ENCODE results near the gene STK39.

STK39 gene

DNA sequence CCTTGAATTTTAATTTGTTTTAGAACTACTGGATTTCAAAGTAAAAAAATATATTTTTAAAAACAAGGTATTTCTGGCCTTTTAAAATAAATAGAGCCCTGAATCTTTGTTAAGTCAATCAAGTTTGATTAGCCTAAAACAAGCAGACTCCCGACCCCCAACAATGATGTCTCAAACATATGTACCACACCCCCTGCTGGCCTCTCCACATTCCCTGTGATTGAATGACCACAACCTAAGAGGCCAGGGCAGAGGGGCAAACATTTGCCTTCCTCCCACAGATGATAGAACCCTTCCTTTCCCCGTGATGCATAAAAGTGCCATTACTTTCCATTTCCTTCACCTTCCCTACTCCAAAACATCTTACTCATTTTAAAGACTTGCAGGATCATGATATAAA is 130.9 kb downstream of the STK39 start:
- DNase-seq (ENCODE audit: low read depth), result peak; percentile 9

DNA sequence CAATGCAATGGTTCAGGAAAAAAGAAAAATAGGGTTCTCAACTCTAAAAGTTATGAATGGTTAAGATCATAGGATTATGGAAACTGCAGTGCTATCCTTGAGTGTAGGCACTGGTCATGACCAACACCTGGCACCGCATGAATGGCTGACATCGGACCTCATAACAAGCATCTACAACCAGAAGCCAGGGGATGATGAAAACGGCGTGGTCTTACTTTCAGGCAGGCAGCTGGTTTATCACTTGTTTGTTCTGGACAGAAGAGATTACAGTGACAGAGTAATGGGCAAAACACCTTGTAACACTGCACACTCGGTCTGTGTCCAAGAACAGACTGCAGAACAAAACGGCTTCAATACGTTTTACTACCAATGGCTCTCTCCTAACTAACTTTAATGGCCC is 132.8 kb downstream of the STK39 start:
- H3K4me3 ChIP-seq (ENCODE audit: low read depth, low read length), result no peak overlapping the region
- in situ Hi-C loops (cut with HindIII; ENCODE audit: low sequenced_read_pairs), result no loop called here
- TF ChIP-seq, protein P1, sequence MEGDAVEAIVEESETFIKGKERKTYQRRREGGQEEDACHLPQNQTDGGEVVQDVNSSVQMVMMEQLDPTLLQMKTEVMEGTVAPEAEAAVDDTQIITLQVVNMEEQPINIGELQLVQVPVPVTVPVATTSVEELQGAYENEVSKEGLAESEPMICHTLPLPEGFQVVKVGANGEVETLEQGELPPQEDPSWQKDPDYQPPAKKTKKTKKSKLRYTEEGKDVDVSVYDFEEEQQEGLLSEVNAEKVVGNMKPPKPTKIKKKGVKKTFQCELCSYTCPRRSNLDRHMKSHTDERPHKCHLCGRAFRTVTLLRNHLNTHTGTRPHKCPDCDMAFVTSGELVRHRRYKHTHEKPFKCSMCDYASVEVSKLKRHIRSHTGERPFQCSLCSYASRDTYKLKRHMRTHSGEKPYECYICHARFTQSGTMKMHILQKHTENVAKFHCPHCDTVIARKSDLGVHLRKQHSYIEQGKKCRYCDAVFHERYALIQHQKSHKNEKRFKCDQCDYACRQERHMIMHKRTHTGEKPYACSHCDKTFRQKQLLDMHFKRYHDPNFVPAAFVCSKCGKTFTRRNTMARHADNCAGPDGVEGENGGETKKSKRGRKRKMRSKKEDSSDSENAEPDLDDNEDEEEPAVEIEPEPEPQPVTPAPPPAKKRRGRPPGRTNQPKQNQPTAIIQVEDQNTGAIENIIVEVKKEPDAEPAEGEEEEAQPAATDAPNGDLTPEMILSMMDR (IDR thresholded peaks at IDR 0.05; ENCODE audit: low read depth, low read length, missing control alignments), result no peak
- DNase-seq (ENCODE audit: low read depth), result no peak

More for the DNA sequence above, 130.9 kb downstream of the STK39 start:
- TF ChIP-seq, protein P1 (IDR thresholded peaks at IDR 0.05; ENCODE audit: low read depth, low read length, missing control alignments), result no peak
- H3K4me3 ChIP-seq (ENCODE audit: low read depth, low read length), result no peak overlapping the region
- in situ Hi-C loops (cut with HindIII; ENCODE audit: low sequenced_read_pairs), result no loop called here

DNA sequence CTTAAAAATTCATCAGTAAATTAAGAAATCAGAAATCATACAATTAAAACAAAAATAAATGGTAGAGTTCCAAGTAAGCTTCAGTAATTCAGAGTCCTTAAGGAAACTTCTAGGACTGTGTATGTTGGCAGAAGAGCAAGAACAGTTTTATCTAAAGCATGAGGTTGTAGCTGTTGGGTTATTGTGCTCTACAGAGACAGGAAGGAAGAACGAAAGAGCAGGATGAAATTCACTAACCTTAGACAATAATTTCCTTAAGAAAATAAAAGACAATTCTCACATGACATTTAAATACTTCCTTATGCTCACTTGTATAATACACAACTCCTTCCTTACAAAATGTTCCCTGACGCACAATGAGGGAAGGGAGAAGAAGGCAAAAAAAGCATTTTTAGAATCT is 133.4 kb downstream of the STK39 start:
- no peak for DNase-seq (ENCODE audit: low read depth)
- in situ Hi-C loops (cut with HindIII; ENCODE audit: low sequenced_read_pairs), result no loop called here
- TF ChIP-seq, protein P1 (IDR thresholded peaks at IDR 0.05; ENCODE audit: low read depth, low read length, missing control alignments), result no peak
- H3K4me3 ChIP-seq (ENCODE audit: low read depth, low read length), result no peak overlapping the region

DNA sequence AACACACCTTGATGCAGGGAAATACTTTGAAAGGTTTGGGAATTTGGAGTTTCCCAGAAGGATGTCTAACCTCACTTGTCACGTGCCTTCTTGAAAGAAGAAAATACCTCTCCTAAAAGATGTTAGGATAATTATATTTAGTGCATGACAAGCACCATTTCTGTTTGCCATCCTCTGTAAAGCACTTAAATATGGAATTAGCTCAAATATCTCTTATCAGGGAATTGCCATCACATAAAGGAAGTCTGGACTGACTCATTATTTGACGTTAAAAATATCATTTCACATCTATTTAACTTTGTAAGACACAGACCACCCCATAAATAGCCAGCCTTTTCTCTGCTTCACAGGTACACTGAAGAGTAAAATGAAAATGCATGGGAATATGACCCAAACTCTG is 140.1 kb downstream of the STK39 start:
- in situ Hi-C loops (cut with HindIII; ENCODE audit: low sequenced_read_pairs), result no loop called here
- DNase-seq (ENCODE audit: low read depth), result no peak
- TF ChIP-seq, protein P1 (IDR thresholded peaks at IDR 0.05; ENCODE audit: low read depth, low read length, missing control alignments), result no peak
- no peak overlapping the region for H3K4me3 ChIP-seq (ENCODE audit: low read depth, low read length)

DNA sequence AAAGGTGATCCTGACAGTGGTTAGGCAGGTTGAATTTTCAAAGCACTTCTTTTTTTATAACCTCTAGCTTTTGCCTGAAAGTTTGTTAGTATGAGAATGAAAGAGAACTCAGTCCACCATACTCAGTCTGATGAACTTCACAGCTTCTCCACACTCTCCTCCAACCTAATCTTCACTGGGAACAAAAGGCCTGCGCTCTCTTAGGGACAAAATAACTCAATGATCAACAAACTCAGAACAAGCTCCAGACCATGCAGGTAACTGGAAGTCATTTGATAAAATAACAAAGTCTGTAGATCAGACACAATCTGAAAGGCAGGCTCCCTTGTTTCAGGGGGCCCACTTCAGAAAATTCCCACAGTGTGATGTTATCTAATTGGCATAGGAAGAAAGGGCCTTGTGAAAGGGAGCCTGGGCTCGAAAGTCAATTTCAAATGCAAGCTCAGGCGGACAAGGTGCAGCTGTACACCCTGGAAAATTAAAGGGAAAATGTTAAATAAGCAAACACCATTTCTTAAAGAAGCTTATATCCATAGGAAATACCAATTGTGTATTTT is 142.2 kb downstream of the STK39 start:
- DNase-seq (ENCODE audit: low read depth), result no peak
- in situ Hi-C loops (cut with HindIII; ENCODE audit: low sequenced_read_pairs), result no loop called here
- H3K4me3 ChIP-seq (ENCODE audit: low read depth, low read length), result no peak overlapping the region
- TF ChIP-seq, protein P1 (IDR thresholded peaks at IDR 0.05; ENCODE audit: low read depth, low read length, missing control alignments), result no peak

DNA sequence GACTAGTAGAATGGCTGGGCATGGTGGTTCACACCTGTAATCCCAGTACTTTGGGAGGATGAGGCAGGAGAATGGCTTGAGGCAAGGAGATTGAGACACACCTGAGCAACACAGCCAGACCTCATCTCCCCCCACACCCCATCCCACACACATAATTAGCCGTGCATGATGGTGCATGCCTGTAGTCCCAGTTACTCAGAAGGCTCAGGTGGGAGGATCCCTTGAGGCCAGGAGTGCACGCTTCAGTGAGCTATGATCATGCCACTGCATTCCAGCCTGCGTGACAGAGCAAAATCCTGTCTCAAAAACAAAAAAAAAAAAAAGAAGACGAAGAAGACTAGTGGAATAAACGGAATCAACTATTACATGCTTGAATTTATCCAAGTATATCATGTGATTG is 150.0 kb downstream of the STK39 start:
- in situ Hi-C loops (cut with HindIII; ENCODE audit: low sequenced_read_pairs), result no loop called here
- no peak overlapping the region for H3K4me3 ChIP-seq (ENCODE audit: low read depth, low read length)
- TF ChIP-seq, protein P1 (IDR thresholded peaks at IDR 0.05; ENCODE audit: low read depth, low read length, missing control alignments), result no peak
- DNase-seq (ENCODE audit: low read depth), result no peak

Measured in astrocyte of the cerebellum (primary cell).